Osteoblast (primary cell): ENCODE results near the gene KCNK1. TPM values are rescaled to one million over a fixed set of nuclear protein-coding genes. Genes with fewer than 3 reads are reported as not detected.

Experiments used
- DNase-seq: peaks from one replicate; pipeline ENCODE4 v3.0.0; 2011; ENCODE audit warnings: low spot score, mixed read lengths; ENCODE audit not compliant: insufficient read length; ENCODE audit errors: missing footprints
- H2AFZ ChIP-seq: 2 replicates; pipeline ENCODE4 v1.6.0; 2011; ENCODE audit warnings: mild to moderate bottlenecking, low read length
- H3K27ac ChIP-seq: 2 replicates; pipeline ENCODE4 v1.5.1; 2011; ENCODE audit warnings: mild to moderate bottlenecking, low read depth, low read length, moderate library complexity
- H3K27me3 ChIP-seq: 2 replicates; pipeline ENCODE4 v1.6.0; 2012; ENCODE audit warnings: mild to moderate bottlenecking, control low read depth, inconsistent platforms, low read length, moderate library complexity; ENCODE audit not compliant: insufficient read depth
- H3K36me3 ChIP-seq: 2 replicates; pipeline ENCODE4 v1.5.1; 2011; ENCODE audit warnings: mild to moderate bottlenecking, low read length, control low read depth, moderate library complexity; ENCODE audit not compliant: insufficient read depth
- H3K4me1 ChIP-seq: 2 replicates; pipeline ENCODE4 v1.5.1; 2011; ENCODE audit warnings: mild to moderate bottlenecking, low read length, control low read depth, moderate library complexity; ENCODE audit not compliant: insufficient read depth
- H3K4me2 ChIP-seq: 2 replicates; pipeline ENCODE4 v1.6.0; 2011; ENCODE audit warnings: mild to moderate bottlenecking, low read length; ENCODE audit not compliant: insufficient read depth
- H3K4me3 ChIP-seq: fragments of 200-600 bp; sonication (generic); 3 replicates; pipeline ENCODE4 v1.5.1; 2012; ENCODE audit warnings: mild to moderate bottlenecking, low read length, inconsistent platforms; ENCODE audit not compliant: insufficient read depth
- H3K79me2 ChIP-seq: 2 replicates; pipeline ENCODE4 v1.6.0; 2012; ENCODE audit warnings: mild to moderate bottlenecking, low read length, control low read depth, inconsistent platforms; ENCODE audit not compliant: insufficient read depth
- H3K9me3 ChIP-seq: 2 replicates; pipeline ENCODE4 v1.5.1; 2011; ENCODE audit warnings: low read depth, low read length, control low read depth
- H4K20me1 ChIP-seq: 2 replicates; pipeline ENCODE4 v1.6.0; 2012; ENCODE audit warnings: mild to moderate bottlenecking, low read length, control low read depth; ENCODE audit not compliant: insufficient read depth
- total RNA-seq: library from RNA; depleted of rRNA; stranded (reverse); fragments of >200 nt; gene quantifications from 2 replicates; pipeline ENCODE4 v1.2.3, GENCODE V29; 2012
- TF ChIP-seq, protein P1 (sequence below): IDR thresholded peaks from 2 replicates; pipeline ENCODE4 v1.5.1; 2011; ENCODE audit warnings: mild to moderate bottlenecking, low read depth, low read length, moderate library complexity; ENCODE audit errors: extremely low read depth

KCNK1 gene
- total RNA-seq, 1 donor = 3.6 TPM

- Histone ChIP-seq H2AFZ (no peak overlapping the region), H3K4me1 (no peaks in the 10 kb centered on the region), H3K4me2 (no peak overlapping the region), H3K27ac (no peak overlapping the region), H4K20me1 (no peaks in the 10 kb centered on the region), H3K27me3 (no peaks in the 10 kb centered on the region), H3K36me3 (no peaks in the 10 kb centered on the region), H3K4me3 (no peak overlapping the region), H3K79me2 (no peaks in the 10 kb centered on the region), H3K9me3 (no peaks in the 10 kb centered on the region)
- TF ChIP-seq, protein P1, sequence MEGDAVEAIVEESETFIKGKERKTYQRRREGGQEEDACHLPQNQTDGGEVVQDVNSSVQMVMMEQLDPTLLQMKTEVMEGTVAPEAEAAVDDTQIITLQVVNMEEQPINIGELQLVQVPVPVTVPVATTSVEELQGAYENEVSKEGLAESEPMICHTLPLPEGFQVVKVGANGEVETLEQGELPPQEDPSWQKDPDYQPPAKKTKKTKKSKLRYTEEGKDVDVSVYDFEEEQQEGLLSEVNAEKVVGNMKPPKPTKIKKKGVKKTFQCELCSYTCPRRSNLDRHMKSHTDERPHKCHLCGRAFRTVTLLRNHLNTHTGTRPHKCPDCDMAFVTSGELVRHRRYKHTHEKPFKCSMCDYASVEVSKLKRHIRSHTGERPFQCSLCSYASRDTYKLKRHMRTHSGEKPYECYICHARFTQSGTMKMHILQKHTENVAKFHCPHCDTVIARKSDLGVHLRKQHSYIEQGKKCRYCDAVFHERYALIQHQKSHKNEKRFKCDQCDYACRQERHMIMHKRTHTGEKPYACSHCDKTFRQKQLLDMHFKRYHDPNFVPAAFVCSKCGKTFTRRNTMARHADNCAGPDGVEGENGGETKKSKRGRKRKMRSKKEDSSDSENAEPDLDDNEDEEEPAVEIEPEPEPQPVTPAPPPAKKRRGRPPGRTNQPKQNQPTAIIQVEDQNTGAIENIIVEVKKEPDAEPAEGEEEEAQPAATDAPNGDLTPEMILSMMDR = no peak
- DNase-seq = no peak
Measured at GRCh38 chr1:233587196-233587595, 26.7 kb upstream of the KCNK1 start.

DNA sequence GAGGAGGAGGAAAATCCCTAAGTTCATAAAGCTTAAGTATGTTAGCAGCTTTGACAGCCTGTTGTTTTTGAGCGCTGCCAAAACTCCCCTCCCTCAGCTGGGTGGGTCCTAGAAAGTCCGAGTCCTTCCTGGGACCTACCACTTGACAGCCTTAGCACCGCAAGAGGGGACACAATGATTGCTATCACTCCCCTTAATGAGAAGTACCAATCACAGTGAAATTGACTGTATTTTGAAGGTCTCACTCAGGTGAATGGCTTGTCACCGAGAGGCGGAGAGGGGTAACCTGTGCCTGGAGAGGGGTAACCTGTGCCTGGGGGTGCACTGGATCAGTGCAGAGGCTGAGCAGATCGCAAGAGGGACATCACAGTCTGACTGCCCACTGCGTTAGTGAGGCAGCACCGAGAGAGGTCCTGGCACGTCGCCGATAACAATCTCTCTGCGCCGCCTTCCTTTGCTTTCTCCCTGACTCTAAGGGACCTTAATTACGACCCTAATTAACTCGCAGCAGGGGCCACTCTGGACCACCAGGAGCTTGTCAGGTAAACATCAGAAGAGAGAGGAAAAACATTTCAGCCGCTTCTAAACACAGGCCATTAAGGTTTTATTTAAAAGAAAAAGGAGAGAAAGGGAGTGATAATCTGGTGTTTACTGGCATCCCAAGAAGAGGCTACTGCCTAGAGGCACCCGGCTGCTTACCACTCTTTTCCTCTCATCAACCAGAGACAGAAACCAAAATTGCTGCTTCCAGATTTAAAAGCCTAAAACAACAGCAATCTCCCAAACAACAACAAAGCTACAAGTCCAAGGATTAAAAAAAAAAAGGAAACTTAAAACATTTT, 25.7 kb upstream of the KCNK1 start:
- Histone ChIP-seq H3K4me3 (peak overlapping the region; percentile 51), H3K4me2 (peak overlapping the region; percentile 51), H4K20me1 (no peaks in the 10 kb centered on the region), H3K27ac (no peak overlapping the region), H3K4me1 (no peaks in the 10 kb centered on the region), H3K79me2 (no peaks in the 10 kb centered on the region), H3K27me3 (no peaks in the 10 kb centered on the region), H3K9me3 (no peaks in the 10 kb centered on the region), H3K36me3 (no peaks in the 10 kb centered on the region), H2AFZ (peak overlapping the region; percentile 62)
- DNase-seq = no peak
- TF ChIP-seq, protein P1 = no peak

GRCh38 chr1:233597489-233597901, 16.4 kb upstream of the KCNK1 start:
- Histone ChIP-seq H3K36me3 (no peaks in the 10 kb centered on the region), H3K4me3 (no peak overlapping the region), H3K4me2 (no peak overlapping the region), H3K27ac (no peak overlapping the region), H4K20me1 (no peaks in the 10 kb centered on the region), H3K9me3 (no peaks in the 10 kb centered on the region), H2AFZ (no peak overlapping the region), H3K79me2 (no peaks in the 10 kb centered on the region), H3K4me1 (no peaks in the 10 kb centered on the region), H3K27me3 (no peaks in the 10 kb centered on the region)
- TF ChIP-seq, protein P1 = no peak
- DNase-seq = no peak

- H3K27me3 ChIP-seq = no peaks in the 10 kb centered on the region
- H3K27ac ChIP-seq = no peak overlapping the region
- no peaks in the 10 kb centered on the region for H3K79me2 ChIP-seq
- H3K4me2 ChIP-seq = no peak overlapping the region
- no peak for DNase-seq
- TF ChIP-seq, protein P1 = no peak
- H3K36me3 ChIP-seq = no peaks in the 10 kb centered on the region
- H2AFZ ChIP-seq = no peak overlapping the region
- H3K9me3 ChIP-seq = peaks cover 2% of the 10 kb centered on the region
- H4K20me1 ChIP-seq = no peaks in the 10 kb centered on the region
- H3K4me3 ChIP-seq = no peak overlapping the region
- H3K4me1 ChIP-seq = no peaks in the 10 kb centered on the region
Measured at GRCh38 chr1:233598891-233599541, 14.9 kb upstream of the KCNK1 start.
